HCT116 (cell line): ENCODE results near the gene NHP2.

Source experiments
- CBX3 ChIP-seq: IDR thresholded peaks from 2 replicates; pipeline ENCODE4 v1.6.1; 2012; ENCODE audit warnings: low read depth
- CEBPB ChIP-seq: IDR thresholded peaks from 2 replicates; pipeline ENCODE4 v1.6.1; 2012; ENCODE audit warnings: low read depth
- EZH2 ChIP-seq: fragments of 200-600 bp; sonication (generic); IDR thresholded peaks from 2 replicates; pipeline ENCODE4 v1.6.1; 2017; ENCODE audit warnings: antibody characterized with exemption, mixed run types
- EZH2phosphoT487 ChIP-seq: fragments of 200-600 bp; IDR thresholded peaks from 2 replicates; pipeline ENCODE4 v1.6.1; 2018; ENCODE audit warnings: antibody characterized with exemption, borderline replicate concordance
- POLR2A ChIP-seq: IDR thresholded peaks from 2 replicates; pipeline ENCODE4 v1.7.0; 2011; ENCODE audit warnings: borderline replicate concordance; ENCODE audit not compliant: insufficient read depth, insufficient read length; ENCODE audit errors: extremely low read depth
- POLR2AphosphoS5 ChIP-seq: IDR thresholded peaks from 2 replicates; pipeline ENCODE4 v1.6.1; 2011; ENCODE audit warnings: mild to moderate bottlenecking, low read depth, low read length, moderate library complexity
- RAD21 ChIP-seq: IDR thresholded peaks from 2 replicates; pipeline ENCODE4 v1.6.1; 2012; ENCODE audit warnings: low read depth, mild to moderate bottlenecking
- TCF7L2 ChIP-seq: IDR thresholded peaks from 2 replicates; pipeline ENCODE4 v1.7.0; 2011; ENCODE audit warnings: borderline replicate concordance, inconsistent platforms; ENCODE audit not compliant: insufficient read depth, insufficient read length; ENCODE audit errors: extremely low read depth
- YY1 ChIP-seq: IDR thresholded peaks from 2 replicates; pipeline ENCODE4 v1.6.1; 2011; ENCODE audit warnings: low read length, low read depth, moderate library complexity, mild to moderate bottlenecking; ENCODE audit not compliant: insufficient replicate concordance; ENCODE audit errors: extremely low read depth
- ZFX ChIP-seq: fragments of 450-650 bp; IDR thresholded peaks from 2 replicates; pipeline ENCODE4 v1.6.1; 2017
- ZNF274 ChIP-seq: fragments of 200-500 bp; sonication (Bioruptor generic); IDR thresholded peaks from 2 replicates; pipeline ENCODE4 v1.6.1; 2014; ENCODE audit warnings: mild to moderate bottlenecking, low read depth, low read length, inconsistent platforms
- TF ChIP-seq, protein P1 (sequence below), 3 experiments: fragments of 200-600 bp in 1 of 3; sonication (generic) in 1 of 3; IDR thresholded peaks in 2 of 3; conservative IDR thresholded peaks in 1 of 3; 2 replicates each; pipeline ENCODE4 v1.5.1; 2012 to 2017; ENCODE audit warnings: low read depth in 2 of 3, low read length in 2 of 3, antibody characterized with exemption in 1 of 3, borderline replicate concordance in 1 of 3, control low read depth in 1 of 3, mild to moderate bottlenecking in 1 of 3, mixed read lengths in 1 of 3, mixed run types in 1 of 3, moderate library complexity in 1 of 3; ENCODE audit not compliant: insufficient read depth in 1 of 3
- TF ChIP-seq, protein P2 (sequence below): IDR thresholded peaks from 2 replicates; pipeline ENCODE4 v1.6.1; 2012; ENCODE audit warnings: low read depth
- TF ChIP-seq, protein P3 (sequence below): IDR thresholded peaks from 2 replicates; pipeline ENCODE4 v1.6.1; 2012

DNA sequence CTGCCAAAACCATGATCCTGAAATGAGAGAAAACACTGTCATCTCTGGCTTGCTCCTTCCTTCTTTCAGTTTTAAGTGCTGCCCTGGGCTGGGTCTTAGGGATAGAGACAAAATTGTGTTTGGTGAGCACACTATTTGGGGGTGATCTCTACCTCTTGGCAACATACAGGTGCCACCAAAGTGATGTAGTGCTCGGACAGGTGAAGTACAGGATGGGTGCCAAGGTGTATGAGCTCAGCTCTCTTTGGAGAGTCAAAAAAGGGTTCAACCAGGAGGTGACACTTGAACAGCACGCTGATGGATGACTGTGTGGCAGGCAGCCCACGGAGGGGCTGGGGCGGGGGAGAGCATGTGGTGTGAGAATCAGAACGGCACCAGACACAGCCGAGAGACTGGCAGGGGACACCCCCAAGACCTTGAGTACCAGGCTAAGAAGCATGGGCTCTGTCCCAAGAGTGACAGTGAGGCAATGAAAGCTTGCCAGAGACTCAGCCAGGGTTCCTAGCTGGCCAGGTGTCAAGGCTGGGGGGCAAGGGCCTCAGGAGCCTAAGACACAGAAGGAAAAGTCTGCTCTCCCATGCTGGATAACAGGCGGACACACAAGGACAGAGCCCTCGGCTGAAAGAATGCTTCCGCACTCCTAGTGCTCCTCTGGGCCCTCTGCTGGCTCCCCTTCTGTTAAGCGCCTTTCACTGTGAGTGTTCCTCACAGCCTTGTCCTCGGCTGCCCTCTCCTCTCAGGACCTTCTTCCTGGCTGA is 2.5 kb downstream of the NHP2 start:
- no peak for TF ChIP-seq POLR2A
- no peak for TF ChIP-seq ZNF274
- no peak for TF ChIP-seq EZH2
- TF ChIP-seq, protein P1, sequence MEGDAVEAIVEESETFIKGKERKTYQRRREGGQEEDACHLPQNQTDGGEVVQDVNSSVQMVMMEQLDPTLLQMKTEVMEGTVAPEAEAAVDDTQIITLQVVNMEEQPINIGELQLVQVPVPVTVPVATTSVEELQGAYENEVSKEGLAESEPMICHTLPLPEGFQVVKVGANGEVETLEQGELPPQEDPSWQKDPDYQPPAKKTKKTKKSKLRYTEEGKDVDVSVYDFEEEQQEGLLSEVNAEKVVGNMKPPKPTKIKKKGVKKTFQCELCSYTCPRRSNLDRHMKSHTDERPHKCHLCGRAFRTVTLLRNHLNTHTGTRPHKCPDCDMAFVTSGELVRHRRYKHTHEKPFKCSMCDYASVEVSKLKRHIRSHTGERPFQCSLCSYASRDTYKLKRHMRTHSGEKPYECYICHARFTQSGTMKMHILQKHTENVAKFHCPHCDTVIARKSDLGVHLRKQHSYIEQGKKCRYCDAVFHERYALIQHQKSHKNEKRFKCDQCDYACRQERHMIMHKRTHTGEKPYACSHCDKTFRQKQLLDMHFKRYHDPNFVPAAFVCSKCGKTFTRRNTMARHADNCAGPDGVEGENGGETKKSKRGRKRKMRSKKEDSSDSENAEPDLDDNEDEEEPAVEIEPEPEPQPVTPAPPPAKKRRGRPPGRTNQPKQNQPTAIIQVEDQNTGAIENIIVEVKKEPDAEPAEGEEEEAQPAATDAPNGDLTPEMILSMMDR (IDR thresholded peaks at IDR 0.05 in 2 of 3, conservative IDR thresholded peaks at IDR 0.05 in 1 of 3; ENCODE audit: borderline replicate concordance in 1 of 3, insufficient read depth in 1 of 3, low read depth in 2 of 3, low read length in 2 of 3), result peak in 1 of 3 experiments; percentile 24; a peak in 1 of 6 replicates
- TF ChIP-seq POLR2AphosphoS5, result no peak; the same call in 1 of the 2 replicates
- no peak for TF ChIP-seq CEBPB
- no peak for TF ChIP-seq RAD21
- TF ChIP-seq, protein P2, sequence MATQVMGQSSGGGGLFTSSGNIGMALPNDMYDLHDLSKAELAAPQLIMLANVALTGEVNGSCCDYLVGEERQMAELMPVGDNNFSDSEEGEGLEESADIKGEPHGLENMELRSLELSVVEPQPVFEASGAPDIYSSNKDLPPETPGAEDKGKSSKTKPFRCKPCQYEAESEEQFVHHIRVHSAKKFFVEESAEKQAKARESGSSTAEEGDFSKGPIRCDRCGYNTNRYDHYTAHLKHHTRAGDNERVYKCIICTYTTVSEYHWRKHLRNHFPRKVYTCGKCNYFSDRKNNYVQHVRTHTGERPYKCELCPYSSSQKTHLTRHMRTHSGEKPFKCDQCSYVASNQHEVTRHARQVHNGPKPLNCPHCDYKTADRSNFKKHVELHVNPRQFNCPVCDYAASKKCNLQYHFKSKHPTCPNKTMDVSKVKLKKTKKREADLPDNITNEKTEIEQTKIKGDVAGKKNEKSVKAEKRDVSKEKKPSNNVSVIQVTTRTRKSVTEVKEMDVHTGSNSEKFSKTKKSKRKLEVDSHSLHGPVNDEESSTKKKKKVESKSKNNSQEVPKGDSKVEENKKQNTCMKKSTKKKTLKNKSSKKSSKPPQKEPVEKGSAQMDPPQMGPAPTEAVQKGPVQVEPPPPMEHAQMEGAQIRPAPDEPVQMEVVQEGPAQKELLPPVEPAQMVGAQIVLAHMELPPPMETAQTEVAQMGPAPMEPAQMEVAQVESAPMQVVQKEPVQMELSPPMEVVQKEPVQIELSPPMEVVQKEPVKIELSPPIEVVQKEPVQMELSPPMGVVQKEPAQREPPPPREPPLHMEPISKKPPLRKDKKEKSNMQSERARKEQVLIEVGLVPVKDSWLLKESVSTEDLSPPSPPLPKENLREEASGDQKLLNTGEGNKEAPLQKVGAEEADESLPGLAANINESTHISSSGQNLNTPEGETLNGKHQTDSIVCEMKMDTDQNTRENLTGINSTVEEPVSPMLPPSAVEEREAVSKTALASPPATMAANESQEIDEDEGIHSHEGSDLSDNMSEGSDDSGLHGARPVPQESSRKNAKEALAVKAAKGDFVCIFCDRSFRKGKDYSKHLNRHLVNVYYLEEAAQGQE, result no peak
- TF ChIP-seq EZH2phosphoT487, result no peak
- TF ChIP-seq, protein P3, sequence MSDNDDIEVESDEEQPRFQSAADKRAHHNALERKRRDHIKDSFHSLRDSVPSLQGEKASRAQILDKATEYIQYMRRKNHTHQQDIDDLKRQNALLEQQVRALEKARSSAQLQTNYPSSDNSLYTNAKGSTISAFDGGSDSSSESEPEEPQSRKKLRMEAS, result no peak
- no peak for TF ChIP-seq YY1
- TF ChIP-seq ZFX, result no peak
- no peak for TF ChIP-seq CBX3
- TF ChIP-seq TCF7L2, result no peak
